Heart left ventricle (tissue), 16 donors: ENCODE measurements around the gene FOXD4L3. TPM values are rescaled to one million over a fixed set of nuclear protein-coding genes. Genes with fewer than 3 reads are reported as not detected.
"Not testable (repeated sequence)": the region's sequence is repeated elsewhere in the genome, so short reads cannot be mapped to it uniquely, and the experiment has no call there.

Experiments
- ATAC-seq, 4 donors: fragments of 200-7000 bp; cut with Tn5 transposase; one replicate each; pipeline ENCODE4 v1.9.1; 2020 to 2022; ENCODE audit warnings: moderate library complexity in 4 of 4, mild to moderate bottlenecking in 3 of 4, moderate number of reproducible peaks in 1 of 4
- DNase-seq, 5 donors: peaks; one replicate each; pipeline ENCODE4 v3.0.0-alpha.2; 2020
- H3K27ac ChIP-seq, 12 donors: fragments of 200-600 bp; sonication (generic) in 4 of 12; one replicate each; pipeline versions ENCODE4 v1.5.0 to v1.8.0; 2016 to 2022; ENCODE audit warnings: mild to moderate bottlenecking in 2 of 12
- H3K27me3 ChIP-seq, 9 donors: fragments of 200-600 bp; sonication (generic) in 2 of 9; one replicate each; pipeline versions ENCODE4 v1.5.1 to v1.8.0; 2016 to 2022; ENCODE audit warnings: mild to moderate bottlenecking in 3 of 9
- H3K36me3 ChIP-seq, 9 donors: fragments of 200-600 bp; sonication (generic) in 2 of 9; one replicate each; pipeline versions ENCODE4 v1.5.0 to v1.8.0; 2018 to 2022; ENCODE audit warnings: mild to moderate bottlenecking in 2 of 9
- H3K4me1 ChIP-seq, 12 donors: fragments of 200-600 bp; sonication (generic) in 4 of 12; one replicate each; pipeline versions ENCODE4 v1.5.0 to v1.8.0; 2016 to 2022; ENCODE audit warnings: mild to moderate bottlenecking in 3 of 12
- H3K4me3 ChIP-seq, 12 donors: fragments of 200-600 bp; sonication (generic) in 4 of 12; one replicate each; pipeline versions ENCODE4 v1.5.0 to v1.8.0; 2017 to 2022; ENCODE audit warnings: mild to moderate bottlenecking in 9 of 12, moderate library complexity in 4 of 12
- H3K9me3 ChIP-seq, 12 donors: fragments of 200-600 bp; sonication (generic) in 4 of 12; one replicate each; pipeline versions ENCODE4 v1.5.0 to v1.8.0; 2016 to 2022; ENCODE audit warnings: mild to moderate bottlenecking in 1 of 12
- WGBS, 4 donors: extraction: QIAGEN DNeasy Blood & Tissue Kit in 2 of 4; methylation state at CpG; one replicate each; pipeline versions ENCODE4 v1.1.5 to v1.1.7; 2013 to 2018; 5-methylcytosine and 5-hydroxymethylcytosine counted together
- intact Hi-C, 10 donors: fragments of 100-400 bp; cut with DNase I; formaldehyde crosslinking; loops; one replicate each; pipeline versions ENCODE4 v1.11.1 to v1.14.2; 2022
- long read RNA-seq, 3 donors: library from polyadenylated mRNA; unstranded; transcript quantifications; one replicate each; pipeline ENCODE4 v2.0.0, GENCODE V29; 2020 to 2021
- polyA plus RNA-seq, 2 donors: library from polyadenylated mRNA; stranded (reverse); fragments of 200-250 nt; gene quantifications; one replicate each; pipeline ENCODE4 v1.2.3, GENCODE V29; 2013
- total RNA-seq, 9 donors: library from RNA; depleted of rRNA in 2 of 9; stranded (reverse); fragments of >200 nt in 2 of 9; fragmentation: NEBNext Ultra II Directional in 3 of 9; extraction: Animal tissue kit (Norgen Biotek cat#: 25700) in 3 of 9; gene quantifications; one replicate each; pipeline versions ENCODE4 v1.1.0 to v1.2.4, GENCODE V29; 2016 to 2023
- donor health status: ischemic (EF 13 %, LVEDD 7.1; RV severe dilation, severe dysfunction).
- donor health status: healthy with polysubstance abuse.
- donor health status: DM: no; HTN: yes; CAD: no.
- donor health status: DM: no; HTN: no; CAD: no.
- donor health status: ischemic (EF 25% LVEDD 6.9; RV normal size, moderate dysfunction).
- donor health status: ischemic (EF 25% LVEDD 5.7; RV mildly dilated, moderate dysfunction).
- donor health status: healthy.
- donor health status: DM: yes; HTN: yes; CAD: no.
- donor health status: ischemic (EF 35%, LVEDD 5.7; RV mildly dilated, moderate dysfunction).
- donor health status: nonischemic (EF 11% LVEDD 7.7; RV severe dilation, severe dysfunction).
- donor health status: DM: yes; HTN: yes; CAD: no.
- donor health status: PGD.
- donor health status: ischemic (EF 29% LVEDD 5.4; RV normal size, mild dysfunction).
- donor health status: nonischemic (EF 23%, LVEDD 6.1; RV moderate dilation, normal function).

FOXD4L3 gene
- not detected for total RNA-seq
- polyA plus RNA-seq: not detected
- long read RNA-seq, donor 1: 0 reads
- long read RNA-seq, donor 2: 0 reads
- long read RNA-seq, donor 3: 0 reads

DNA sequence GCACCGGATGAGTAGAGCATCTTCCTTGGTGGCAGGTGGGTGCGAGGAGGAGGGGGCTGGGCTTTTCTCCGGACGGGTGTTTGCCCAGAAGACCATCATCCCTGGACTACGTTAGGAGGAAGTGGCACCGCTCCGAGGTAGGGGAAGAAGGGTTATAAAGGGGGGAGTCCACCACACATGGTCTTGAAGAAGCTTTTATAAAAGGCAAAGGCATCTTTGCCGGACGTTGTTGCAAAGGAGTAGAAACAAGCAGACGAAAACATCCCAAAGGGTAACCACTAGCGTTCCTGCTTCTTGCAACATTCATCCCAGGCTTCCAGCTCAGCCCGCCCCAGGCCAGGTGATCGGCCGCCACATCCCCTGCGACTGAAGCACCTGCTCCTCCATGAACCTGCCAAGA, at the start of gene FOXD4L3:
Gene FOXD4L3, plus strand, starts transcription at position 301 of the 400 bp plus-strand sequence. Its CDS starts 85 bp downstream, at position 386.
- intact Hi-C loops, ATAC-seq, H3K4me3 ChIP-seq, H3K36me3 ChIP-seq, DNase-seq, H3K27ac ChIP-seq, H3K4me1 ChIP-seq, H3K9me3 ChIP-seq, H3K27me3 ChIP-seq: not testable (repeated sequence)
- 13 to 19% methylated on average over 3 to 4 of the region's 15 CpGs; no CpG with 5 or more reads in 2 of the 4 donors for WGBS, 4 donors

- H3K4me3 ChIP-seq, intact Hi-C loops, ATAC-seq, H3K27me3 ChIP-seq, H3K27ac ChIP-seq, H3K36me3 ChIP-seq, H3K4me1 ChIP-seq, H3K9me3 ChIP-seq: not testable (repeated sequence)
- DNase-seq: peak in 1 of 5 donors; percentile 9
- 96 to 99% (median 98%) methylated on average over 10 to 12 of the region's 16 CpGs for WGBS, 4 donors
Measured at GRCh38 chr9:68281041-68281440, 21.6 kb upstream of the FOXD4L3 start.

DNA sequence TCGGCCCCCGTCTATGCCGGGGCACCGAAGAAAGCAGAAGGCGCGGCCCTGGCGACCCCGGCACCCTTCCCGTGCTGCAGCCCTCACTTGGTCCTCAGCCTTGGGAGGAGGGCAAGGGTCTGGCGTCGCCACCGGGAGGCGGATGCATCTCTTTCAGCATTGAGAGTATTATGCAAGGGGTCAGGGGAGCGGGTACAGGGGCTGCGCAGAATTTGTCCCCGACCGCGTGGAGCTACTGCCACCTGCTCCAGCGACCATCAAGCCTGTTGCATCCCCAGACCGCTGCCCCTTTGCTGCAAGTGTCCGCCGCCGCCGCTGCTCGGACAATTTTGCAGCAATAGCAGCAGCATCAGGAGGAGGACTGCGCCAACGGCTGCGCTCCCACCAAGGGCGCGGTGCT, 1.1 kb downstream of the FOXD4L3 start:
- H3K36me3 ChIP-seq, H3K4me1 ChIP-seq, H3K27ac ChIP-seq, DNase-seq, ATAC-seq, H3K9me3 ChIP-seq, H3K27me3 ChIP-seq, intact Hi-C loops, H3K4me3 ChIP-seq: not testable (repeated sequence)
- 3 to 5% methylated on average over 7 of the region's 30 CpGs; no CpG with 5 or more reads in 2 of the 4 donors for whole genome bisulfite sequencing, 4 donors

GRCh38 chr9:68304212-68304611, 1.5 kb downstream of the FOXD4L3 start:
- intact Hi-C loops, H3K36me3 ChIP-seq, DNase-seq, H3K27ac ChIP-seq, H3K4me3 ChIP-seq, H3K9me3 ChIP-seq, H3K27me3 ChIP-seq, H3K4me1 ChIP-seq, ATAC-seq: not testable (repeated sequence)
- WGBS, 4 donors: 9 to 16% methylated on average over 7 to 8 of the region's 21 CpGs; no CpG with 5 or more reads in 2 of the 4 donors

GRCh38 chr9:68304777-68305176, 2.1 kb downstream of the FOXD4L3 start:
- ATAC-seq, DNase-seq, H3K4me1 ChIP-seq, H3K36me3 ChIP-seq, H3K9me3 ChIP-seq, intact Hi-C loops, H3K27ac ChIP-seq, H3K4me3 ChIP-seq, H3K27me3 ChIP-seq: not testable (repeated sequence)
- WGBS, 4 donors: 13 to 26% (median 23%) methylated on average over 2 to 3 of the region's 4 CpGs

- DNase-seq, H3K27me3 ChIP-seq, H3K36me3 ChIP-seq, intact Hi-C loops, H3K4me3 ChIP-seq, H3K9me3 ChIP-seq, H3K4me1 ChIP-seq, H3K27ac ChIP-seq: not testable (repeated sequence)
- 14 to 38% (median 28%) methylated on average over 5 to 9 of the region's 21 CpGs for WGBS, 4 donors
- peak in 1 of 4 donors; percentile 9 for ATAC-seq
Measured at GRCh38 chr9:68305680-68306285, 3.1 kb downstream of the FOXD4L3 start.

DNA sequence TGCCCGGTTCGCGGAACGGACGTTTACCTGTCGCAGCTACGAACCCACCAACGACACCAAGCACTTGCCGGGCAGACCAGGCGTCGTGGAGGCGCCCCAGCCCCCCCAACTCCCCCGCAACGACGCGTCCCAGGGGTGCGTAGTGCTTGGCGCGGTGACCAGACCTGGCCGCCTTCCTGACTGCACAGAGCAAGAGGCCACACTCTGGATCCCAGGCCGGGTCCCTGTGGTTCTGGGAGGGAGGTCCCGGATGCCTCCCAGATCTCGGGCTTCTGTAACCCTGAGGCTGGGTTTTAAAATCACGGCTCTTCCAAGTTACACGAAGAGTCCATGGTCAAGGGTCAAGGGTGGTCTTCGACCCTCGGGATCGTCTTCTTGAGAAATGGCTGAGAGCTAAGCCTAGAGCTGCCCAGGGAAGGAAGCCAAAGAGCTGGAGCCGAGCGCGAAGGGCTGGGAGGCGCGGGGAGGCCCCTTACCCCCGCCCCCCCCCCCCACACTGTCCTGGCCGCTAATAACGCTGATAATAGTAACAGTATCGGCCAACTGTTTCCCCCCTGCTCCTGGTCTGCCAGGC, 3.8 kb downstream of the FOXD4L3 start:
- WGBS, 4 donors: 5 to 31% (median 6%) methylated on average over 10 to 28 of the region's 37 CpGs; no CpG with 5 or more reads in 1 of the 4 donors
- DNase-seq, H3K27ac ChIP-seq, intact Hi-C loops, H3K9me3 ChIP-seq, H3K4me1 ChIP-seq, H3K4me3 ChIP-seq, H3K27me3 ChIP-seq, H3K36me3 ChIP-seq: not testable (repeated sequence)
- peak in 2 of 4 donors; percentile 36 to 48 for ATAC-seq

DNA sequence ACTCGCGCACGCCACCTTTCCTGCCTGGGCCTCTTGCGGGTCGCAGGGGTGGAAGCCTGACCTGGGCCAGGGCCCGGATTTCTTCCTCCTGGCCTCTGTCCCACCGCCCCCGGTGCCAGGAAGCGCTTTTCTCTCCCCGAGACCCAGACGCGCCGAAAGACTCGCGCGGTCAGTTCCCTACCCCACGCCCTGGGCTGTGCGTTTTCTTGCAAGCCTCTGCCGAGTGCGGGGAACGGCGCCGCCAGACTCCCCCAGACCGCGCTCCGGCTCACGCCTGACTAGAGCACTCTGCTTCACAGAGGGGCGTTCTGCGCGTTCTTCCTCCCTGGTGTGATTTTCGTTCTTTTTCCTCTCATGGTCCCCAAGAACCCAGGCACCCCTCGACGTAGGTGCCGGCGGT, 4.5 kb downstream of the FOXD4L3 start:
- H3K36me3 ChIP-seq, H3K9me3 ChIP-seq, DNase-seq, H3K4me1 ChIP-seq, H3K4me3 ChIP-seq, H3K27ac ChIP-seq, H3K27me3 ChIP-seq, intact Hi-C loops: not testable (repeated sequence)
- WGBS, 4 donors: 17 to 66% (median 32%) methylated on average over 10 to 18 of the region's 35 CpGs
- ATAC-seq: peak; percentile 19 to 61 (median 45)

GRCh38 chr9:68307654-68308053, 5.0 kb downstream of the FOXD4L3 start:
- 19 to 34% (median 27%) methylated on average over 15 to 20 of the region's 21 CpGs for WGBS, 4 donors
- H3K27me3 ChIP-seq, H3K4me1 ChIP-seq, H3K4me3 ChIP-seq, H3K9me3 ChIP-seq, H3K36me3 ChIP-seq, H3K27ac ChIP-seq, intact Hi-C loops, DNase-seq: not testable (repeated sequence)
- peak; percentile 5 to 52 (median 35) for ATAC-seq

DNA sequence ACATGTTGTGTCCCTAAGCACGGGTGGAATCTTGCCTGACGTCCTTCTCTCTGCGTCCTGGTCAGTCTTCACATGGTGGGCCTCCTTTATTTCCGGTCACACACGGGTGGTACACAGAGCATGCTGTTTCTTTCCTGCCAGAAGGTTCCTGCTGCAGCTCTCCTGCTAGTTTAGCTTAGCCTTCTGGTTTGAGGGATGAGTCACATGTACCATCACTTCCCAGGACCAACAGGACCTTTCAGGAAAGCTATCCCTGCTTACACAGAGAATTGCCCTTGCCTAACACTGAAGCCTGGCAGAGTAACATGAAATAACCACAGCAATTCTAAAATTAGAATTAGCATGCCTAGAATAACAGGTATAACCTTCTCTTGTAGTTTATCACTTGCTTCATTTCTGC, 8.5 kb downstream of the FOXD4L3 start:
- H3K4me3 ChIP-seq, intact Hi-C loops, H3K27ac ChIP-seq, H3K4me1 ChIP-seq, DNase-seq, H3K27me3 ChIP-seq, H3K36me3 ChIP-seq, ATAC-seq, H3K9me3 ChIP-seq: not testable (repeated sequence)
- no CpG with 5 or more reads among the region's 5 CpGs for WGBS, 4 donors

DNA sequence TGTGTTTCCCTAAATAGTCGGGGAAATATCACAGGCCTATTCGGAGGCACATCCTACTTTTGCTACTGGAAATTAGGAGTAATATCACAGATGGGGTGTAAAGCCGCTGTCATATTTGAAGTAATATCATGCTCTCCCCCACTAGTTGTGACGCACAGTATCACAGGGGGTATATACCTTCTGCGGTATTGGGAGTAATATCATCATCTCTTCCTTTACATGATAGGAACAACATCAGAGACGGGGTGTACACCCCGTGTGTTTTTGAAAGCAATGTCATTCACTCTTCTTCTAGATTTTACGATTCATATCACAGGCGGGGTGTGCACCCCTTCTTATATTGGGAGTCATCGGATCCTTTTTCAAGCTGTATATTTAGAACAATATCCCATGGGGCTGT, 15.5 kb downstream of the FOXD4L3 start:
- H3K4me1 ChIP-seq, H3K4me3 ChIP-seq, intact Hi-C loops, H3K9me3 ChIP-seq, H3K36me3 ChIP-seq, H3K27me3 ChIP-seq, DNase-seq, H3K27ac ChIP-seq, ATAC-seq: not testable (repeated sequence)
- 65 to 72% (median 70%) methylated on average over 9 to 10 of the region's 10 CpGs for WGBS, 4 donors
